ENCODE results near the gene SRGN. TPM values are rescaled to one million over a fixed set of nuclear protein-coding genes. Genes with fewer than 3 reads are reported as not detected.
"Not testable (repeated sequence)": the region's sequence is repeated elsewhere in the genome, so short reads cannot be mapped to it uniquely, and the experiment has no call there.

The SRGN gene
- total RNA-seq, 4 donors from 2014 or later = 30.7 to 140 (median 40.3) TPM

GRCh38 chr10:69125554-69125953 is 37.7 kb downstream of the SRGN start:
- DNase-seq = no peak
- peaks cover 12 to 16% of the 10 kb centered on the region in 2 donors for H3K4me1 ChIP-seq
- 66 to 72% methylated on average over 1 of the region's 1 CpG for WGBS, 2 donors
- no peaks in the 10 kb centered on the region for H3K27me3 ChIP-seq
- no peak overlapping the region for H3K4me3 ChIP-seq (replicated peaks in 1 of 3)
- H3K36me3 ChIP-seq = no peaks in the 10 kb centered on the region
- H3K9me3 ChIP-seq = no peaks in the 10 kb centered on the region
- H3K27ac ChIP-seq = no peak overlapping the region
- TF ChIP-seq CTCF (IDR thresholded peaks at IDR 0.05) (no peak), POLR2A (IDR thresholded peaks at IDR 0.05) (no peak)
- intact Hi-C loops (cut with DNase I) = loop anchor here (10.0 kb wide), 1 partner anchor 49 kb away; no protein-coding TSS in a partner anchor

DNA sequence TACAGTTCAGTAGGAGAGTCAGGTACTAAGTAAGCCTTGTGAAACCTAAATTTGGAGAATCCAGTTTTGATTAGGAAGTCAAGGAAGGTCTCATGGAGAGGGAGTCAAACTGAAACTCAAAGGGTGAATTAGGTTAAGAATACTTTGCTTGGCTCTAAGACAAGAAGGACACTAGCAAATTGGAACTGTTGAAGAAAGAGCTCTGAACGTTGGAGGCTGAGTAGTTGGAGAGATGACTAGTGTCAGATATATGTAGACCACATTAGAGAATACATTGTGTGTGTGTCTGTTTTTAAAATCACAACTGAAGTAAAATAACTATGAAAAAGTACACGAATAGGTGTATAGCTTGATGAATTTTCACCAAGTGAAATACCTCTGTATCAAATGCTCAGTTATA is 42.3 kb downstream of the SRGN start:
- Histone ChIP-seq H3K36me3 (peaks cover 0 to 6% of the 10 kb centered on the region in 2 donors), H3K27ac (no peak overlapping the region), H3K4me1 (peaks cover 12 to 14% of the 10 kb centered on the region in 2 donors), H3K27me3 (no peaks in the 10 kb centered on the region), H3K4me3 (replicated peaks in 1 of 3) (no peak overlapping the region), H3K9me3 (no peaks in the 10 kb centered on the region)
- DNase-seq = no peak
- WGBS, 2 donors = 37 to 41% methylated on average over 2 of the region's 2 CpGs
- intact Hi-C loops (cut with DNase I) = no loop called here
- TF ChIP-seq CTCF (IDR thresholded peaks at IDR 0.05) (no peak), POLR2A (IDR thresholded peaks at IDR 0.05) (no peak)

GRCh38 chr10:69139961-69140360 is 52.1 kb downstream of the SRGN start:
- WGBS, 2 donors = 96 to 98% methylated on average over 2 of the region's 2 CpGs
- no peak for DNase-seq
- TF ChIP-seq CTCF (IDR thresholded peaks at IDR 0.05) (no peak), POLR2A (IDR thresholded peaks at IDR 0.05) (no peak)
- Histone ChIP-seq H3K27me3 (no peaks in the 10 kb centered on the region), H3K4me3 (replicated peaks in 1 of 3) (no peak overlapping the region), H3K27ac (no peak overlapping the region), H3K9me3 (no peaks in the 10 kb centered on the region), H3K4me1 (no peaks in the 10 kb centered on the region), H3K36me3 (peaks cover 0 to 3% of the 10 kb centered on the region in 2 donors)
- intact Hi-C loops (cut with DNase I) = no loop called here

DNA sequence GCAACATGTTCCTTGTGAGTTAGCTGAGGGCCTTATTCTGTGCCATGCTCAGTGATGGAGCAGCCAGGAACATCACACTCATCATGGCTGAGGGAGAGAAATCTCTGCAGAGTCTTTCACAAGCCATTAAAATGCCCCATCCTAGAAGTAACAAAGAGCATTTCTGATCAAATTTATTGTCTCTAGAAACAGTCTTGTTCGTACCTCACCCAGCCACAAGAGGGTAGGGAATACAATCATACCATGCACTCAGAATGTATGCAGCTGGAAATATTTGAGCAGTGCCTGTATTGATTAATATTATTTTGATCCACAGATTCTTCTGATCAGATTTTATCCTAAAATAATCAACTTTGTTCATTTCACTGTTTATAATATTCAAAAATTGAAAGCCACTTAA is 53.4 kb downstream of the SRGN start:
- Histone ChIP-seq H3K27me3 (no peaks in the 10 kb centered on the region), H3K4me3 (replicated peaks in 1 of 3) (no peak overlapping the region), H3K27ac (no peak overlapping the region), H3K9me3 (no peaks in the 10 kb centered on the region), H3K36me3 (peaks cover 0 to under 1% of the 10 kb centered on the region in 2 donors), H3K4me1 (no peaks in the 10 kb centered on the region)
- intact Hi-C loops (cut with DNase I) = no loop called here
- DNase-seq = no peak
- no peak for TF ChIP-seq CTCF (IDR thresholded peaks at IDR 0.05)
- TF ChIP-seq POLR2A (IDR thresholded peaks at IDR 0.05) = no peak
- WGBS, 2 donors = 86 to 92% methylated on average over 1 of the region's 1 CpG

DNA sequence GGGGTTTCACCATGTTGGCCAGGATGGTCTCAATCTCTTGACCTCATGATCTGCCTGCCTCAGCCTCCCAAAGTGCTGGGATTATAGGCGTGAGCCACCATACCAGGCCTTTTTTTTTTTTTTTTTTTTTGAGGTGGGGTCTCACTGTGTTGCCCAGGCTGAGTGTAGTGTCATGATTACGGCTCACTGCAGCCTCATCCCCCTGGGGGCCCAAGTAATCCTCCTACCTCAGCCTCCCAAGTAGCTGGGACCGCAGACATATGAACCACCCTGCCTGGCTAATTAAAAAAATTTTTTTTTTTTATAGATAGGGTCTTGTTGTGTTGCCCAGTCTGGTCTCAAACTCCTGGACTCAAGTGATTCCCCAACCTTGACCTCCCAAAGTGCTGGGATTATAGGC is 54.2 kb downstream of the SRGN start:
- 96 to 97% methylated on average over 3 of the region's 3 CpGs for WGBS, 2 donors
- intact Hi-C loops (cut with DNase I); DNase-seq: not testable (repeated sequence)

GRCh38 chr10:69142983-69143382 is 55.1 kb downstream of the SRGN start:
- no peaks in the 10 kb centered on the region for H3K9me3 ChIP-seq
- H3K4me3 ChIP-seq (replicated peaks in 1 of 3) = no peak overlapping the region
- H3K27me3 ChIP-seq = no peaks in the 10 kb centered on the region
- intact Hi-C loops (cut with DNase I) = no loop called here
- no peaks in the 10 kb centered on the region for H3K36me3 ChIP-seq
- H3K27ac ChIP-seq = no peak overlapping the region
- no peak for DNase-seq
- no peak for TF ChIP-seq POLR2A (IDR thresholded peaks at IDR 0.05)
- no peaks in the 10 kb centered on the region for H3K4me1 ChIP-seq
- WGBS, 2 donors = 63 to 64% methylated on average over 3 of the region's 3 CpGs

More for the DNA sequence above, 54.2 kb downstream of the SRGN start:
- not testable (repeated sequence) for H3K36me3 ChIP-seq; H3K27ac ChIP-seq; H3K9me3 ChIP-seq; H3K4me1 ChIP-seq; H3K27me3 ChIP-seq; H3K4me3 ChIP-seq (replicated peaks in 1 of 3)

All from thyroid gland (tissue), 4 donors.